ENCODE data around the gene SPAG16.

Gene SPAG16

GRCh38 chr2:214180071-214180470 lies 895.8 kb downstream of the SPAG16 start:
- no peak for TF ChIP-seq EP300 (IDR thresholded peaks at IDR 0.05; ENCODE audit: borderline replicate concordance)
- TF ChIP-seq CREB1 (IDR thresholded peaks at IDR 0.05; ENCODE audit: low read depth), result no peak
- TF ChIP-seq RAD21 (IDR thresholded peaks at IDR 0.05; ENCODE audit: low read depth), result no peak
- no peak for TF ChIP-seq YY1 (IDR thresholded peaks at IDR 0.05; ENCODE audit: low read depth)
- no peak for TF ChIP-seq CEBPB (IDR thresholded peaks at IDR 0.05)
- TF ChIP-seq EGR1 (IDR thresholded peaks at IDR 0.05), result no peak
- no peak for TF ChIP-seq TEAD4 (IDR thresholded peaks at IDR 0.05)
- TF ChIP-seq FOXM1 (IDR thresholded peaks at IDR 0.05; ENCODE audit: borderline replicate concordance, low read depth), result no peak

GRCh38 chr2:214180686-214181085 lies 896.4 kb downstream of the SPAG16 start:
- TF ChIP-seq FOXM1 (IDR thresholded peaks at IDR 0.05; ENCODE audit: borderline replicate concordance, low read depth) (no peak), CEBPB (IDR thresholded peaks at IDR 0.05) (no peak), MAX (IDR thresholded peaks at IDR 0.05) (no peak), RAD21 (IDR thresholded peaks at IDR 0.05; ENCODE audit: low read depth) (no peak), TCF12 (IDR thresholded peaks at IDR 0.05; ENCODE audit: low read depth) (no peak), REST (IDR thresholded peaks at IDR 0.05; ENCODE audit: low read depth) (no peak), TAF1 (IDR thresholded peaks at IDR 0.05; ENCODE audit: low read depth) (no peak), ZBTB7A (IDR thresholded peaks at IDR 0.05; ENCODE audit: low read depth) (no peak), EP300 (IDR thresholded peaks at IDR 0.05; ENCODE audit: borderline replicate concordance) (no peak), CREB1 (IDR thresholded peaks at IDR 0.05; ENCODE audit: low read depth) (no peak), EGR1 (IDR thresholded peaks at IDR 0.05) (no peak), YY1 (IDR thresholded peaks at IDR 0.05; ENCODE audit: low read depth) (no peak), TEAD4 (IDR thresholded peaks at IDR 0.05) (no peak), NFIC (IDR thresholded peaks at IDR 0.05) (no peak)
- TF ChIP-seq, protein P1, sequence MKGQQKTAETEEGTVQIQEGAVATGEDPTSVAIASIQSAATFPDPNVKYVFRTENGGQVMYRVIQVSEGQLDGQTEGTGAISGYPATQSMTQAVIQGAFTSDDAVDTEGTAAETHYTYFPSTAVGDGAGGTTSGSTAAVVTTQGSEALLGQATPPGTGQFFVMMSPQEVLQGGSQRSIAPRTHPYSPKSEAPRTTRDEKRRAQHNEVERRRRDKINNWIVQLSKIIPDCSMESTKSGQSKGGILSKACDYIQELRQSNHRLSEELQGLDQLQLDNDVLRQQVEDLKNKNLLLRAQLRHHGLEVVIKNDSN (IDR thresholded peaks at IDR 0.05), result no peak

GRCh38 chr2:214184461-214184860 lies 900.2 kb downstream of the SPAG16 start:
- no peak for TF ChIP-seq CEBPB (IDR thresholded peaks at IDR 0.05)
- no peak for TF ChIP-seq ZBTB7A (IDR thresholded peaks at IDR 0.05; ENCODE audit: low read depth)
- TF ChIP-seq FOXM1 (IDR thresholded peaks at IDR 0.05; ENCODE audit: borderline replicate concordance, low read depth), result no peak
- no peak for TF ChIP-seq YY1 (IDR thresholded peaks at IDR 0.05; ENCODE audit: low read depth)
- no peak for TF ChIP-seq RAD21 (IDR thresholded peaks at IDR 0.05; ENCODE audit: low read depth)
- no peak for TF ChIP-seq TCF12 (IDR thresholded peaks at IDR 0.05; ENCODE audit: low read depth)
- no peak for TF ChIP-seq CREB1 (IDR thresholded peaks at IDR 0.05; ENCODE audit: low read depth)
- no peak for TF ChIP-seq EP300 (IDR thresholded peaks at IDR 0.05; ENCODE audit: borderline replicate concordance)
- TF ChIP-seq TEAD4 (IDR thresholded peaks at IDR 0.05), result no peak
- no peak for TF ChIP-seq REST (IDR thresholded peaks at IDR 0.05; ENCODE audit: low read depth)

GRCh38 chr2:214185546-214185945 lies 901.3 kb downstream of the SPAG16 start:
- TF ChIP-seq, protein P1 (IDR thresholded peaks at IDR 0.05), result no peak
- no peak for TF ChIP-seq CEBPB (IDR thresholded peaks at IDR 0.05)
- no peak for TF ChIP-seq EGR1 (IDR thresholded peaks at IDR 0.05)
- no peak for TF ChIP-seq TAF1 (IDR thresholded peaks at IDR 0.05; ENCODE audit: low read depth)
- no peak for TF ChIP-seq FOXM1 (IDR thresholded peaks at IDR 0.05; ENCODE audit: borderline replicate concordance, low read depth)

- TF ChIP-seq TCF12 (IDR thresholded peaks at IDR 0.05; ENCODE audit: low read depth) (no peak), TEAD4 (IDR thresholded peaks at IDR 0.05) (no peak), REST (IDR thresholded peaks at IDR 0.05; ENCODE audit: low read depth) (no peak), EP300 (IDR thresholded peaks at IDR 0.05; ENCODE audit: borderline replicate concordance) (no peak), TAF1 (IDR thresholded peaks at IDR 0.05; ENCODE audit: low read depth) (no peak), YY1 (IDR thresholded peaks at IDR 0.05; ENCODE audit: low read depth) (no peak), ZBTB7A (IDR thresholded peaks at IDR 0.05; ENCODE audit: low read depth) (no peak), CEBPB (IDR thresholded peaks at IDR 0.05) (no peak), FOXM1 (IDR thresholded peaks at IDR 0.05; ENCODE audit: borderline replicate concordance, low read depth) (no peak), NFIC (IDR thresholded peaks at IDR 0.05) (no peak), EGR1 (IDR thresholded peaks at IDR 0.05) (no peak), MAX (IDR thresholded peaks at IDR 0.05) (no peak), RAD21 (IDR thresholded peaks at IDR 0.05; ENCODE audit: low read depth) (no peak), CREB1 (IDR thresholded peaks at IDR 0.05; ENCODE audit: low read depth) (no peak)
- TF ChIP-seq, protein P1 (IDR thresholded peaks at IDR 0.05), result no peak
Observed at GRCh38 chr2:214192711-214193110, 908.4 kb downstream of the SPAG16 start.

Measured in Ishikawa (cell line).